ENCODE data around the gene DNAJB7.
"Not testable (repeated sequence)": the region's sequence is repeated elsewhere in the genome, so short reads cannot be mapped to it uniquely, and the experiment has no call there.

Gene DNAJB7

DNA sequence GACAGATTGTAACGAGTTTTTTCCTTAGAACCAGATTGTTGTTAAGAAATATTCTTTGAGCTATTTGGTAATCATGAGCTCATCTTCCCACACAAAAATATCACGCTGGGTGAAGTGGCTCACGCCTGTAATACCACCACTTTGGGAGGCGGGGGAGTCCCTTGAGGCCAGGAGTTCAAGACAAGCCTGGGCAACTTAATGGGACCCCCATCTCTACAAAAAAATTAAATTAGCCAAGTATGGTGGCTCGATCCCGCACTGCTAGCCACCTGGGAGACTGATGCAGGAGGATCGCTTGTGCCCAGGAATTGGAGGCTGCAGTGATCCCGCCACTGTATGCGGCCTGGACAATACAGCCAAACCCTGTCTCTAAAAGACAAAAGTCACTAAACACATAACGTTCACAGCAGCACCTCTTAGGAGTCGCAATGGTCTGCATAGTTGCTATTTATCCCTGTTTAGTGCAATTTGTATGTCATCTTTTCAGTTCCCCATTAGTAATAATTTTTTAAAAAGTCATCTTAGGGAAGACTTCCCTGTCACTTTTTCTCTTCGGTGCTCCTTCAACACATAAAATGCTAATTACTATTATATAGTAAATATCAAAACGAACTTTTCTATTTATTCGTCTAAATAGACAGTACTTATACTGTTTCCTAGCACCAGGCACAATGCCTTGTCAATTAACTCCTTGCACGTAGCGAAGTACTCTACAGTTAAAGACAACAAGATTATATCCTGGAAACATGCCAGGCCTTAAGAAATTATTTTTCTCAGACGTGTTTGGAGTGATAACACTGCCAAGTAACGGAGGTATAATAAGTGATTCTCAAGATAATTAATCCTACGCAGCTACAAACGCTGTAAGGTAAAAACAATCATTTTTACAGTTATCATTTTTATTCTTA is 6.6 kb downstream of the DNAJB7 start:
- H3K36me3 ChIP-seq, result peaks cover 51% of the 10 kb centered on the region
- no peaks in the 10 kb centered on the region for H3K27me3 ChIP-seq (ENCODE audit: insufficient read depth, low read depth, severe bottlenecking)
- no peaks in the 10 kb centered on the region for H3K9me3 ChIP-seq (ENCODE audit: severe bottlenecking)
- H3K27ac ChIP-seq, result peak overlapping the region; percentile 100
- TF ChIP-seq, protein P1, sequence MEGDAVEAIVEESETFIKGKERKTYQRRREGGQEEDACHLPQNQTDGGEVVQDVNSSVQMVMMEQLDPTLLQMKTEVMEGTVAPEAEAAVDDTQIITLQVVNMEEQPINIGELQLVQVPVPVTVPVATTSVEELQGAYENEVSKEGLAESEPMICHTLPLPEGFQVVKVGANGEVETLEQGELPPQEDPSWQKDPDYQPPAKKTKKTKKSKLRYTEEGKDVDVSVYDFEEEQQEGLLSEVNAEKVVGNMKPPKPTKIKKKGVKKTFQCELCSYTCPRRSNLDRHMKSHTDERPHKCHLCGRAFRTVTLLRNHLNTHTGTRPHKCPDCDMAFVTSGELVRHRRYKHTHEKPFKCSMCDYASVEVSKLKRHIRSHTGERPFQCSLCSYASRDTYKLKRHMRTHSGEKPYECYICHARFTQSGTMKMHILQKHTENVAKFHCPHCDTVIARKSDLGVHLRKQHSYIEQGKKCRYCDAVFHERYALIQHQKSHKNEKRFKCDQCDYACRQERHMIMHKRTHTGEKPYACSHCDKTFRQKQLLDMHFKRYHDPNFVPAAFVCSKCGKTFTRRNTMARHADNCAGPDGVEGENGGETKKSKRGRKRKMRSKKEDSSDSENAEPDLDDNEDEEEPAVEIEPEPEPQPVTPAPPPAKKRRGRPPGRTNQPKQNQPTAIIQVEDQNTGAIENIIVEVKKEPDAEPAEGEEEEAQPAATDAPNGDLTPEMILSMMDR (IDR thresholded peaks at IDR 0.05; ENCODE audit: low read depth, low read length), result no peak
- DNase-seq, result no peak
- peak overlapping the region; percentile 98 for H3K4me3 ChIP-seq (ENCODE audit: low read depth, low read length)

DNA sequence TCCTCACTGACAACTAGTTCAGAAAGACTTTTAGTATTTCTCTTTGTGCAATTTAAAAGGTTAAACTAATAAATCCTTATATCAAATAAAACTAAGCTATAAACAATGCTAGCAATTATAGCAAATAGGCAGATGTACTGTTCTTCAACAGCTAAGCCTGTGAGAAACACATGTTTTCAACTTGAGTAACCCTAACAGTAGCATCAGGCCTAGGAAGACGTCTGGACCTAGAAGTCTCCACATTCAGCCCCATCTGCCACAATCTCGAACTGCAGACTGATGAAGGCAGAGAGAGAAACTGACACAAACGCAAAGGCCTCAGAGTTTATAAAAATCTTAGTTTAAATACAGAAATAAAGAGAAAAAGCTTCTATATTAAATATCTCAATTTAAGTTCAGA is 8.0 kb downstream of the DNAJB7 start:
- Histone ChIP-seq H3K36me3 (peaks cover 63% of the 10 kb centered on the region), H3K27ac (peak overlapping the region; percentile 37; the same call in 1 of the 2 replicates), H3K9me3 (ENCODE audit: severe bottlenecking) (no peaks in the 10 kb centered on the region), H3K27me3 (ENCODE audit: insufficient read depth, low read depth, severe bottlenecking) (no peaks in the 10 kb centered on the region), H3K4me3 (ENCODE audit: low read depth, low read length) (no peak overlapping the region)
- TF ChIP-seq, protein P1 (IDR thresholded peaks at IDR 0.05; ENCODE audit: low read depth, low read length), result no peak
- DNase-seq, result no peak

DNA sequence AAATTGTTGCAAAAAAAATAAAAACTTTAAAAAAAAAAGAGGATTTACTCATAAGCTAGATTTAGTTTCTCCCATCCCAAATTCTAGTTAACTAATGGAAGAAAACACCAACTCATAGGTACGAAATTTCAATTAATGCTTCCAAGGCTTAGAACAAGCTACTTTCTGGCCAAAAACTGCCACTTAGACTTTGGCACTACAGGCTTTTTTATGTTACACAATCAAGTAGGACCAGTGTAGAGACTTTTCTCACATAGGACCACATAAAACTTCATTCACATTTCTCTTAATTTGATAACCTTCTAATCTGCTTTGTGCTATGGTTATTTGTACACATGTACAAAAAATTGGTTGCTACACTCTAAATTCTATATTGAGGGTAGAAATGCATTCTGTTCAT is 8.6 kb downstream of the DNAJB7 start:
- H3K9me3 ChIP-seq (ENCODE audit: severe bottlenecking), result no peaks in the 10 kb centered on the region
- peak overlapping the region; percentile 37; the same call in 1 of the 2 replicates for H3K27ac ChIP-seq
- H3K4me3 ChIP-seq (ENCODE audit: low read depth, low read length), result no peak overlapping the region
- H3K27me3 ChIP-seq (ENCODE audit: insufficient read depth, low read depth, severe bottlenecking), result no peaks in the 10 kb centered on the region
- TF ChIP-seq, protein P1 (IDR thresholded peaks at IDR 0.05; ENCODE audit: low read depth, low read length), result no peak
- no peak for DNase-seq
- H3K36me3 ChIP-seq, result peaks cover 69% of the 10 kb centered on the region

DNA sequence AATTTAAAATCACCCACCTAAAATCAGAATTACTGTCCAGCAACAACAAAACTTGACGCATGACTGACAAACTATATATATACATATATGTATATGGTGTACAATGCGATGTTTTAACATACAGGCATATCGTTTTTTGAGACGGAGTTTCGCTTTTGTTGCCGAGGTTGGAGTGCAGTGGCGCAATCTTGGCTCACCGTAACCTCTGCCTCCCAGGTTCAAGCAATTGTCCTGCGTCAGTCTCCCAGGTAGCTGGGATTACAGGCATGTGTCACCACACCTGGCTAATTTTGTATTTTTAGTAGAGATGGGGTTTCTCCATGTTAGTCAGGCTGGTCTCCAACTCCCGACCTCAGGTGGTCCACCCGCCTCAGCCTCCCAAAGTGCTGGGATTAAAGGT is 16.1 kb downstream of the DNAJB7 start:
- not testable (repeated sequence) for H3K4me3 ChIP-seq (ENCODE audit: low read depth, low read length); H3K9me3 ChIP-seq (ENCODE audit: severe bottlenecking); DNase-seq; H3K27ac ChIP-seq; H3K27me3 ChIP-seq (ENCODE audit: insufficient read depth, low read depth, severe bottlenecking)
- H3K36me3 ChIP-seq, result peaks cover 92% of the 10 kb centered on the region

DNA sequence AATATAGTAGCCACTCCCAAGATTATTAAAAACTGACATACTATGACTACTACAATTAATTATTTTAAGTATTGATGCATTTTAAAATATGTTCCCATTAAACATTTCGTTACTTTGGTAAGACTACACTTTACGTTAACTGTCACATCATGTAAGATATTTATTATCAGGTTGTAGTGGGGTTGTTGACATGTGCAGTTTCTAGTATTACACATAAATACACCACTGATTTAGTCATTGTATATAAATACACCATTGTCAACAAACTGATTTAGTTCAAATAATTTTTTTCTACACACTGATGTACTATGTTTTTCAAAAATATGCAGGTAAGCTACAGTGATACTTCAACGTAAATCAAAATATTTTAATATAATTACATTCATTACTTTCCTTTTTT is 17.0 kb downstream of the DNAJB7 start:
- Histone ChIP-seq H3K36me3 (peaks cover 92% of the 10 kb centered on the region), H3K4me3 (ENCODE audit: low read depth, low read length) (no peak overlapping the region), H3K27ac (no peak overlapping the region), H3K9me3 (ENCODE audit: severe bottlenecking) (no peaks in the 10 kb centered on the region), H3K27me3 (ENCODE audit: insufficient read depth, low read depth, severe bottlenecking) (no peaks in the 10 kb centered on the region)
- no peak for DNase-seq
- TF ChIP-seq, protein P1 (IDR thresholded peaks at IDR 0.05; ENCODE audit: low read depth, low read length), result no peak

DNA sequence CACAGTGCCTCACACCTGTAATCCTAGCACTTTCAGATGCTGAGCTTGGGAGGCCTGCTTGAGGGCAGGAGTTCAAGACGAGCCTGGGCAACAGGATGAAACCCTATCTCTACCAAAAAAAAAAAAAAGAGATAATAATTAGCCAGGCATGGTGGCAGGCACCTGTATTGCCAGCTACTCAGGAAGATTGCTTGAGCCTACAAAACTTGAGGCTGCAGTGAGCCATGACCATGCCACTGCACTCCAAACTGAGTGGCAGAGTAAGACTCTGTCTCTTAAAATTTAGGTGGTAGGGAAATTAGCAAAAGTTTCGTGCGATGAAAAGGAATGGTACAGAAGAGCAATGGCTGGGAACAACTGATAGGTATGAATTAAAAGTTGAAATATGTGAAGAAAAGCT is 23.4 kb downstream of the DNAJB7 start:
- no peak for DNase-seq
- Histone ChIP-seq H3K4me3 (ENCODE audit: low read depth, low read length) (no peak overlapping the region), H3K27ac (no peak overlapping the region), H3K9me3 (ENCODE audit: severe bottlenecking) (no peaks in the 10 kb centered on the region), H3K27me3 (ENCODE audit: insufficient read depth, low read depth, severe bottlenecking) (no peaks in the 10 kb centered on the region), H3K36me3 (peaks cover 85% of the 10 kb centered on the region)
- TF ChIP-seq, protein P1 (IDR thresholded peaks at IDR 0.05; ENCODE audit: low read depth, low read length), result no peak

Data from WERI-Rb-1 (cell line).